OCI-LY3 (cell line): ENCODE data around the gene AADACL3.

Experiments
- H2AFZ ChIP-seq: fragments of 200-600, 300-600 bp; shearing (Covaris generic); 2 replicates; pipeline ENCODE4 v1.6.0; 2014; ENCODE audit warnings: antibody characterized with exemption, low read depth, low read length
- H3K27ac ChIP-seq: fragments of 200-600, 300-600 bp; sonication (generic); 2 replicates; pipeline ENCODE4 v1.5.1; 2014; ENCODE audit warnings: mild to moderate bottlenecking, low read length, moderate library complexity, mixed read lengths
- H3K27me3 ChIP-seq: fragments of 200-600, 300-600 bp; sonication (generic); 2 replicates; pipeline ENCODE4 v1.6.1; 2014; ENCODE audit warnings: low read depth, low read length, mixed read lengths
- H3K36me3 ChIP-seq: fragments of 200-600, 300-600 bp; sonication (generic); replicated peaks from 2 replicates; pipeline ENCODE3; 2014; ENCODE audit warnings: low read depth, low read length, mixed read lengths
- H3K4me1 ChIP-seq: fragments of 300-600, 200-600 bp; sonication (generic); 2 replicates; pipeline ENCODE4 v1.6.1; 2014; ENCODE audit warnings: low read length, mixed read lengths
- H3K4me2 ChIP-seq: fragments of 200-600, 300-600 bp; sonication (generic); 2 replicates; pipeline ENCODE4 v1.6.1; 2014; ENCODE audit warnings: low read length, mixed read lengths
- H3K4me3 ChIP-seq: fragments of 300-600, 200-600 bp; sonication (generic); 2 replicates; pipeline ENCODE4 v1.5.1; 2014; ENCODE audit warnings: antibody characterized with exemption, mild to moderate bottlenecking, low read length, moderate library complexity
- H3K79me2 ChIP-seq: fragments of 300-600, 200-600 bp; shearing (Covaris generic); 2 replicates; pipeline ENCODE4 v1.6.1; 2014; ENCODE audit warnings: mild to moderate bottlenecking, low read length, mixed read lengths
- H3K9ac ChIP-seq: fragments of 300-600, 200-600 bp; shearing (Covaris generic); 2 replicates; pipeline ENCODE4 v1.6.0; 2014; ENCODE audit warnings: mild to moderate bottlenecking, low read length, moderate library complexity
- H3K9me3 ChIP-seq: fragments of 200-600, 300-600 bp; shearing (Covaris generic); 2 replicates; pipeline ENCODE4 v1.6.1; 2014; ENCODE audit warnings: low read length, mixed read lengths; ENCODE audit not compliant: insufficient read depth
- H4K20me1 ChIP-seq: fragments of 200-600, 300-600 bp; sonication (generic); 2 replicates; pipeline ENCODE4 v1.6.1; 2016; ENCODE audit warnings: low read length, mixed read lengths; ENCODE audit not compliant: insufficient read depth
- CTCF ChIP-seq: fragments of 200-600, 300-600 bp; sonication (generic); IDR thresholded peaks from 2 replicates; pipeline ENCODE4 v1.5.1; 2014; ENCODE audit warnings: antibody characterized with exemption, low read length, low read depth
- EZH2phosphoT487 ChIP-seq: fragments of 200-600 bp; shearing (Covaris generic); IDR thresholded peaks from 2 replicates; pipeline ENCODE4 v1.6.1; 2018; ENCODE audit warnings: antibody characterized with exemption, mixed run types, low read depth

The AADACL3 gene

GRCh38 chr1:12757836-12758235 lies 41.9 kb downstream of the AADACL3 start:
- no peaks in the 10 kb centered on the region for H3K79me2 ChIP-seq
- no peak overlapping the region for H3K27ac ChIP-seq
- H3K9me3 ChIP-seq, result no peaks in the 10 kb centered on the region
- no peaks in the 10 kb centered on the region for H3K27me3 ChIP-seq
- H3K9ac ChIP-seq, result no peak overlapping the region
- no peak overlapping the region for H2AFZ ChIP-seq
- no peaks in the 10 kb centered on the region for H3K4me1 ChIP-seq
- no peaks in the 10 kb centered on the region for H3K36me3 ChIP-seq
- H3K4me3 ChIP-seq, result no peak overlapping the region
- no peaks in the 10 kb centered on the region for H4K20me1 ChIP-seq
- no peak for TF ChIP-seq CTCF
- TF ChIP-seq EZH2phosphoT487, result no peak
- no peak overlapping the region for H3K4me2 ChIP-seq

- no peaks in the 10 kb centered on the region for H3K79me2 ChIP-seq
- H4K20me1 ChIP-seq, result no peaks in the 10 kb centered on the region
- H3K4me2 ChIP-seq, result no peak overlapping the region
- H3K4me1 ChIP-seq, result no peaks in the 10 kb centered on the region
- H3K9me3 ChIP-seq, result no peaks in the 10 kb centered on the region
- no peaks in the 10 kb centered on the region for H3K27me3 ChIP-seq
- no peaks in the 10 kb centered on the region for H3K36me3 ChIP-seq
- no peak overlapping the region for H2AFZ ChIP-seq
- H3K9ac ChIP-seq, result no peak overlapping the region
- H3K27ac ChIP-seq, result no peak overlapping the region
- H3K4me3 ChIP-seq, result no peak overlapping the region
- TF ChIP-seq EZH2phosphoT487 (no peak), CTCF (no peak)
Observed at GRCh38 chr1:12760256-12760795, 44.4 kb downstream of the AADACL3 start.

- H3K36me3 ChIP-seq, result no peaks in the 10 kb centered on the region
- no peak overlapping the region for H3K27ac ChIP-seq
- H3K79me2 ChIP-seq, result no peaks in the 10 kb centered on the region
- no peak overlapping the region for H3K9ac ChIP-seq
- H3K4me3 ChIP-seq, result no peak overlapping the region
- H2AFZ ChIP-seq, result no peak overlapping the region
- H3K4me1 ChIP-seq, result no peaks in the 10 kb centered on the region
- no peaks in the 10 kb centered on the region for H3K9me3 ChIP-seq
- H4K20me1 ChIP-seq, result no peaks in the 10 kb centered on the region
- no peaks in the 10 kb centered on the region for H3K27me3 ChIP-seq
- TF ChIP-seq EZH2phosphoT487 (no peak), CTCF (no peak)
- no peak overlapping the region for H3K4me2 ChIP-seq
Observed at GRCh38 chr1:12761781-12762180, 45.9 kb downstream of the AADACL3 start.

GRCh38 chr1:12762766-12763165 lies 46.9 kb downstream of the AADACL3 start:
- no peaks in the 10 kb centered on the region for H3K36me3 ChIP-seq

More at GRCh38 chr1:12762766-12763165, 46.9 kb downstream of the AADACL3 start:
- Histone ChIP-seq H3K4me3 (no peak overlapping the region), H4K20me1 (no peaks in the 10 kb centered on the region), H3K4me2 (no peak overlapping the region), H3K27ac (no peak overlapping the region), H3K9ac (no peak overlapping the region), H3K4me1 (no peaks in the 10 kb centered on the region), H3K79me2 (no peaks in the 10 kb centered on the region), H3K27me3 (no peaks in the 10 kb centered on the region), H3K9me3 (no peaks in the 10 kb centered on the region), H2AFZ (no peak overlapping the region)
- TF ChIP-seq CTCF, result no peak
- TF ChIP-seq EZH2phosphoT487, result no peak
